NCI-H187 treated with DMSO at 0.1 percent for 48 hours (cell line): ENCODE data around the gene EGR4.
"Not testable (repeated sequence)": the region's sequence is repeated elsewhere in the genome, so short reads cannot be mapped to it uniquely, and the experiment has no call there.

Source experiments
- DNase-seq: peaks from one replicate; lab custom pipeline; 2025; lab: John Stamatoyannopoulos, UW

Gene EGR4

DNA sequence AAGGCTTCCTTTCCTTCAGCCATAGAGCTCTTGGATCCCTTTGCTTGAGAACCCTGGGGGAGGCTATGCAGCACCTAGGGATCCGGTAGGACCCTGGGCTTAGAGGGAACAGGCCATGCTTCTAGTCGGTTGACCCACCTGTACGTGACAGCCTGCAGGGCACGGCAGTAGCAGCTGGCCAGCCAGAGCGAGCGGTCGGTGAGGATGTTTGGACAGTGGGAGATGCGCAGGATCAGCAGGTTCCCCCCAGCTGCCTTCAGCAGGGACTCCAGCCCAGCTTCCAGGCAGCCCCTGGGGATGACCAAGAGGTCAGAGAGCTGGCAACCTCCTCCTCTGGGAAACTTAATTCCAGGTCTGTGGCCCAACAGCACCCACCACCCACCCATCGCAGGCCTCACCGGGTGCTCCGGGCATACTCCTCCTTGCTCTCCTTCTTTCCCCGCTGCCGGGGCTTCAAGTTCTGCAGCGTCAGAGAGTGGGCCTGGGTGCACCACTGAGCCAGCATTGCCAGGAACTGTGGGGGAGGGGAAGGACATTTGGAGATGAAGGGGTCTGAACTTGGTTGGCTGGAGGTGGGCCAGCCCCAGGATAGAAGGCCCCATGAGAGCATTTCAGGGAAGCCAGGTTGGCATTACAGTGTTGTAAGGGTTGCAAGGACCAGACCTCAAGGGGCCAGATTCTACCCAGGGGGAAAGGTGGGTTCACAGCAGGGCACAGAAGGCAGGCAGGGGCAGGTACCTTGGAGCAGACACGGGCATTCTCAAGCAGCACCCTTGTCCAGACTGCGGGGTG lies 29.6 kb downstream of the EGR4 start:
- DNase-seq = no peak

DNA sequence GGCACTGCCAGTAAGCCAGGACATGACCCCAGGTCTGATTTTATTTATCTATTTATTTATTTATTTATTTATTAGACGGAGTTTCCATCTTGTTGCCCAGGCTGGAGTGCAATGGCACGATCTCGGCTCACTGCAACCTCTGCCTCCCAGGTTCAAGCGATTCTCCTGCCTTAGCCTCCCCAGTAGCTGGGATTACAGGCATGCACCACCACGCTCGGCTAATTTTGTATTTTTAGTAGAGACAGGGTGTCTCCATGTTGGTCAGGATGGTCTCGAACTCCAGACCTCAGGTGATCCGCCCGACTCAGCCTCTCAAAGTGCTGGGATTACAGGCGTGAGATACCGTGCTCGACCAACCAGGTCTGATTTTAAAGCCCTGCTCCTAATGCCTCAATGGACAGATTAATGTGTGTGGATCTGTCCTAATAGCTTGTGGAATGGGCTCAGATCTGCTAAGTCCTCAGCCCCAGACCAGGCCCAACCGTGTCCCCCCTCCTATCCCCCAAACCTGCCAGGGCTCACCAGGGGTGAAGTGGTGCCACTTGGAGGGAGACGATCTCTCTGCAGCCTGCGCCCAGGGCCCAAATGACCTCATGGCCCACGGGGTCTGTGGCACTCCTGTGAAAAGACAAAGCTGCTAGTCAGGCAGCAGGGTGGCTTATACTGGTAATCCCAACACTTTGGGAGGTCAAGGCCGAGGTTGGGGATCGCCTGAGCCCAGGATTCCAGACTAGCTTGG lies 30.5 kb downstream of the EGR4 start:
- not testable (repeated sequence) for DNase-seq

DNA sequence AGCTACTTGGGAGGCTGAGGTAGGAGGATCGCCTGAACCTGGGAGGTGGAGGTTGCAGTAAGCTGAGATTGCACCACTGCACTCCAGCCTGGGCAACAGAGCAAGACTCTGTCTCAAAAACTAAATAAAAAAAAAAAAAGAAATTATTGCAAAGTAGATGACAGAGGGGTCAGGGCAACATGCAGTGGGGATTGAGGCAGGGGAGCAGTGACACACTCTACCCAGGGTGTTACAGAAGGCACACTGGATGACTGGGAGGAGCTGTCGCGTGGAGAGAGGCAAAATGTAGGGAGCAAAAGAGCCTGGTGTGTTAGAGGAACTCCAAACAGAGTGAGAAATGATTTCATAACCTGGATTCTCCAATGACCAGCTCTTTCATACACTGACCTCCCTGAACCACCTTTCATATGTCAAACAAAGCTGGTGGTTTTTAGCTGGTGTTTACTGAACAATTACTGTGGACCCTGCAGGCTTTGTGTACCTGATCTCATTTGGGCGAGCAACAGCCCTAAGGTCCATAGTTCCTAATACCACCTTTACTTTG lies 31.2 kb downstream of the EGR4 start:
- DNase-seq = no peak

DNA sequence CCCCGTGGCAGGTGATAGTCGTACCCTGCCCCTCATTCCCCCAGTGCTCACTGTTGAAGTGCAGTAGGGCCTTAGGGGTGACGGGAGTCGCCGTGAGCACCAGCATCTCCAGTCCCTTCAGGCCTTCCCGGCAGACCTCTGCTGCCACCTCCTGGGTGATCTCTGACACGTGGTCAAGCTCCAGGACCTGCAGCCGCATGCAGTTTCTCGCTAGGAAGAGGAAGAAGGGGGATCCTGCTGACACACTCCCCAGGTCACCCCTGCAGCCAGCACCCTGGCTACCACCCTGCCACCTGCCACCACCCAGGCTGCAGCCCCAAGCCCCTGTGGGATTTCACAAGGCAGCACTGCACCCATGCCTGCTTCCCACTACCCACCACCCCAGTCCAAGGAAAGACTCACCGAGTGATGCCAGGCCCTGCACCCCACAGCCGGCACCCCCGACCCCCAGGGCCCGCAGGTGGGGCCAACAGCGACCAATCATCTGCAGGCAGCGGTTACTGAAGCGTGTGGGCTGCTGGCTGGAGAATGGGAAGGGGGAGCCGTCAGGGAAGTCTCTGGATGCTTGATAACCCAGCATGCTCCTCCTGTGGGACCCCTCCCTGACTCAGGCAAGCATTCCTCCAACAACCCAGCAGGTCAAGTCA lies 32.9 kb downstream of the EGR4 start:
- no peak for DNase-seq

DNA sequence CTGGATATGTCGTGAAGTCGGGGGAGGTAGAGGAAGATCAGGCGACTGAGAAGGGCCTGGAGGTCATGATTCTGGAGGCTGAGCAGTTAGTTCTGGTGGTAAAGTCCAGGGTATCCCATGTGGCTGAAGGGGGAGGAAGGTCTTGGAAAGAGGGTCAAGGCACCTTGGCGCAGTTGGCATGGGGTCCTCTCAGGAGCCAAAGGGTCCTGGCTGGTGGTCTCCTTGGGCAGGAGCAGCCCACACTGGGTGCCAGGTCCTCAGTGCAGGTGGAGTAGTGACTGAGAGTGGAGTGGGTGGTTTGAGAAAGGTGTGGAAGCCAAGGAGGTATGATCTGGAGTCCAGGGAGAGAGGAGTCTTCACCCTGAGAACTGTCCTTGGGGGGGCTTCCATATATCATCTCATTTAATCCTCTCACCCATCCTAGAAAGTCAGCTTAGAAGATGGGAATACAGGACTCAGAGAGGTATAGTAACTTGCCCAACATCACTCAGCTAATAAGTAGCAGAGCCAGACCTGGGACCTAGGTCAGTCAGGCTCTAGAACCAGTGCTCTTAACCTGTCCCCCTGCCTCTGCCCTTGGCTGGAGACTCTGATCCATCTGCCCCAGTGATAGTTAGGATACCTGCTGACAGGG lies 33.5 kb downstream of the EGR4 start:
- DNase-seq = no peak

DNA sequence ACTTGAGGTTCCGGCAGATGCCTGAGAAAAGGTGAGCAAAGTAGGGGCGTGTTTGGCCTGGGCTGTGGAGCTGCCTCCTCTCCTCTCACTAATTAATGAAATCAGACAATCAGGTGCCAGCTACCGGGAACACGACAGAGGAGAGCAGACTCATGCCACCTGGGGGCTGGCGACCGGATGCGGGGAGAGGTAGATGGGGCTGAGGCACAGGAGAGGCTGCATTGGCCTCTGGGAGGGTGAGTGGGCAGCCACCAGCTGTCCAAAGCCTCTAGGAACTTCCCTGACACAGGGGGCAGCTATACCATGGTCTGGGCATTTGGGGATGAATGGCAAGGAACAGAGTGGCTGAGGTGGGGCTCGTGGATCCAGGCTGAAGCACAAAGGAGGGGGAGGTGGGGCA lies 34.1 kb downstream of the EGR4 start:
- DNase-seq = no peak

DNA sequence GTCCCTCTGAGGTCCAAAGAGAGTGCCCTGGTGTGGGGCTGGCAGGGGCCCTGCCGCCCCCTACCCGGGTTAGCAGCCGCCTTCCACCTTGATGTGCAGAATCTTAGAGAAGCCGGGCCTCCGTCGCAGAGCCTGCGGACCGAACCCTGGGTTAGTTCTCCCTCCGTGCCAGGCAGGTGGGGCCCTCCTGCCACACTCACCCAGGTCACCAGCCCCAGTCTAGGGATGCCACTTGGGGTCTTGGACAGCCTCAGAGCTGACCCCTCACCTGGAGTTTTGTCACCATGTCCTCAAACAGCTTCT lies 34.5 kb downstream of the EGR4 start:
- DNase-seq = no peak

DNA sequence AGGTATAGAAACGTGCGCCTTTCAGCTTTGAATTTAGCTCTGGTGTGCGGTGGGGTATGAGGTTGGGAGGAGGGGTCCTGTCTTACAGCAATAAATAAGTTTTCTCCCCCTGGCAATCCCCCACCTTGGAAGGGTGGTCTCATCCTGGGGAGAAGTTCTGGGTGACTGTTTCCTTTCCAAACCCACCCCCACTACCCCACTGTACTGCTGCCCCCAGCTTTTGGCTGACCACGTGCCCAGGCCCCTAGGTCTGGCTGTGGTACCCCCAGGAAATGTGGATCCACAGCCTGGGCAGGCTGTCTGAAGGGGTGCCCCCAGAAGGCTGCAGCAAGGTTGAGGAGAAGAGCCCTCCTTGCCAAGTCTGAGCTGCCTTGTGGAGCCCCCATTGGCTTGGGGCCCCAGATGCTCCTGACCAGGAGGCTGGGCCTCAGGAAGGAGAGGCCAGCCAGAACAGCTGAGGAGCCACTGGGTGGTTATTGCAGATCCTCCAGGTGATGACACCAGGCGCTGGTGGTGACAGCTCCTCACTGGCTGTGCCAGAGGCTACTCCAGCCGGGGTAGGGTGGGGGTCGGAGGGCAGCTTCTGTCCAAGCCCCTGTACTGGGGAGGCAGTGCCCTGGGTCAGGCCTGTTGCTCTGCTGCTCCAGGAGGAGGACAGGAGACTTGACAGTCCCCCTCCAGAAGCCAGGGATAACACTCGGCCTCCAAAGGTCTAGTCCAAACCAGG lies 35.0 kb downstream of the EGR4 start:
- no peak for DNase-seq

DNA sequence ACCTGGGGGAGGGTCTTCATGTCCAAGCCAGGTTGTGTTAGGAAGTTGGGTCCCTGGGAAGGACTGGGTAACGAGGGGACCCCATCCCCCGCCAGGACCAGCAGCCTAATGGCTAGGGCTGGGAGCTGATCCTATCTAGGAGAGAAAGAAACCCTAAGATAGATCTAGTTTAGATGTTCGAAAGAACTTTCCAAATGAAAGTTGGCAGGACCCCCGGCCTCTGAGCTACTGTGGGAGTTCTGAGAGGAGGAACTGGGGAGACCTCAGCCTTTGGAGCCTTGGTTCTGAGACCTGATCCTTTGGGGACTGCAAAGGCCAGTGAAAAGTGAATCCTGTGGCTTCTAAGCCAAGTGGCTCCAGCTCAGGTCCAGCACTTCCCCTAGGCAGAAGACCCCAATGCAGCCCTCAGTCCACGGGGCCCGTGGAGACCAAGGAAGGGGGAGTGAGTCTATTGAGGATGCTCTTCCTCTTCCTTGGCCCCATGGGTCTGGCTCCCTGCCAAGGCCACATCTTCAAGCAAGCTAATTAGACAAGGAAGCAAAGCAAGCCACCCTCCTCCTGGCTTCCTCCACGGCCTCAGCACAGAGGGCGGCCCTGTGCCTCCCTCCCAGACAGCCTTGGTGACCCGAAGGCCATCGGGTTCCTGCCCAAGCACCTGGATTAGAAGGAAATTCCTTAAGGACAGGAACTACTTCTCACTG lies 35.8 kb downstream of the EGR4 start:
- DNase-seq = no peak

DNA sequence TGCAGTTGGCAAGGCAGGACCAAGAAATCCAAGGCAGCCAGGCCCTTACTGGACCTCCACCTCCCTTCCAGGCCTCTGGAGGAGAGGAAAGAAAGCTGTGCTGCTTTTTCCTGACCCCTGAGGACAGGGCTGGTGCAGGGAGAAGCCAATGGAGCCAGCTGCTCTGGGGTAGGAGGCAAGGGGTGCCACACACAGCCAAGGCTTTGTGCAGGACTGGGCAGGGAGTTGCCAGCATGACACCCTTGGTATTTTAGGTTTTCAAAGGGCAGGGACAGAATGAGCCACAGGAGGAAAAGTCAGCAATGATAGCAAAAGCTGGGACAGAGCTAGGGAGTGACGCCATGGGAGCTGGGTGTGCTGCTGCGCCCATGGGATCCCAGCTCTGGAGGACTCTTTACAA lies 36.3 kb downstream of the EGR4 start:
- no peak for DNase-seq

DNA sequence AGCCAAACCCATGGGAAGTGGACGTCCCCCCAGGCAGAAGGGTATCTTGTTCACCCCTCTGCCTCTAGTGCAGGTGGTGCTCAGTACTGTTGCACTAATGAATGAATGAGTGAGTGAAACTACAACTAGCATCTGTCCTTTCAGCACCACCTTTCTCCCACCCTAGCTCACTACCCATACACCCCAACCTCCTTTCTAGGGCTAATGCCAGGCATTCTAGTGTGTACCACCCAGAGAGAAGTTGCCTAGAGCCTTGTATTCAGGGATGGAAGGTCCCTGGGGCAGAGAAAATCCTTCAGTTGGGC lies 36.8 kb downstream of the EGR4 start:
- no peak for DNase-seq

DNA sequence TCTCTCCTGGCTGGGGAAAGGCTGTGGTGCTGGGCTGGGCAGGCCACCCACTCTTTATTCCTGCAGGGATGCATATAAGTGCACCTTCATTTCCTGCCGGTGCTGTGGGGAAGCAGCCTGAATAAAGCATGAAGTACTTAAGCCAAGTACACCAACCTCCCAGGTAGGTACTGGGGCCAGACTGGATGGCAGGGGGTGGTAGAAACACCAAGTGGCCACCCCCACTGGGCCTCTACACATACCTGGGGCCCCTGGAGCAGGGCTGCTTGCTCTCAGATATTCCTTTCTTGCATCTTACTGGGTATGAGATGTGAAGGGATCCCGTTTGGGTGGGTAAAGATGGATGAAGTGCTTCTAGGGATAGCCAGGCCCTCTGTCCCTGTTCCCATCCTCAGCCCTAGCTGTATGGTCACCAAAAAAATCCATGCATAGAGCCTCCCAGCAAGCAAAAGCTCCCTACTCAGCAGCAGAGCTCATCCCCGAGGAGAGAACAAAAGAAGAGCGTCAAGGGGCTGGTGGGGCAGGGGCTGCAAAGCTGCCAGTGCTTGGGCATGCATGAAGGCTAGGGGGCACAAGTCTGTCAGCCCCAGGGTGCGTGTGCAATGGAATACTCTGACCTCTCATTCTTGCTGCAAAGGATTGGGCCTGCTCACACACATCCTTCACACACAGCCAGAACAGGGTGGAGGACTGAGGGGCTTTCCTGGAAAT lies 37.3 kb downstream of the EGR4 start:
- DNase-seq = no peak

DNA sequence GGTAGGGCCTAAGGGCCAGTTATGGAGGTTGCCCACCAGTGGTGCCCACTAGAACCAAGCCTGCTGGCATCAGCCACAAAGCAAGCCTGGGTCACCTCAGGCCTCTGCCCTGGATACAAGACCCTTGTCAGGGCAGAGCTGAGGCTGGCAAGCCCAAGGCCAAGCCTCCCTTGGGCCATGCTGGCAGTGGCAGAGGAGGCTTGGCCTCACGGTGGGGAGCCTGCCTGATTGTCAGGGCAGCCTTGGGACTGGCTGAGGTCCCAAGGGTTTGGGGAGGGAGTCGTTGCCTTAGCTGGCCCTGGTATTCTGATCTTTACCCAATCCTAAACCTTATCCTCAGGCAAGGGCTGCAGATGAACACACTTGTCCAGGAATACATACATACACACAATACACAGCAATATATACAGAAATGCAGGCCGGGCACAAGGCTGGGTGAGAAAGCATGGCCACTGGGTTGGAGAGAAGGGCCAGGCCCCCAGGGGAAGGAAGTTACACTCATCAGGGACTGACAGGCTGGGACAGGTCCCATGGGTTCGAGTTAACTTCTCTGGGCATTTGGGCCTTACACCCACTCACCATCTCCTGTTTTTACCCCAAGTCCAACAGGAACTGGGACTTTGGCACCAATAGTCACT lies 38.2 kb downstream of the EGR4 start:
- no peak for DNase-seq

DNA sequence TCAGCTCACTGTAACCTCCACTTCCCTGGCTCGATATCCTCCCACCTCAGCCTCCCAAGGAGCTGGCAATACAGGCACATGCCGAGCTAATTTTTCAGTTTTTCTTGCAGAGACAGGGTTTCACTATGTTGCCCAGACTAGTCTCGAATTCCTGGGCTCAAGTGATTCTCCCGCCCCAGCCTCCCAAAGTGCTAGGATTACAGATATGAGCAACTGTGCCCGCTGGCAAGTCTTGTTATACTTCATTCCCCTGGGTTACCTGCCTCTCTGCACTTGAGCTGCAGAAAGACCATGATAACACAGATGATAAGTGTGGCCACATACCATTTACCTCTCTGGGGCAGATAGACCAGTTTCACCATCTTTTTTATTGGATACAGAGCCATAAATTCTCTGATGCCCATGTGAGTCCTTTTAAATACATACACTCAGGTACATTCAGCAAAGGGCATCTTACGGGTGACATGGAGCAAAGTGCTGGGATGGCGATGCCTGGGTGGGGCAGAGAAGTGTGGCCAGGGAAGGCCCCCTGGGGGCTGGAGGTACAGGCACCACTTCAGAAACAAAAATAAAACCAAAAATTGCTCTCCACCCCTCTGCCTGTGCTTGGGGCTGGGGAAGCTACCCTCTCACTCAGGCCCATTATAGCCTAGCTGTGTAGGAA lies 38.9 kb downstream of the EGR4 start:
- DNase-seq = no peak

DNA sequence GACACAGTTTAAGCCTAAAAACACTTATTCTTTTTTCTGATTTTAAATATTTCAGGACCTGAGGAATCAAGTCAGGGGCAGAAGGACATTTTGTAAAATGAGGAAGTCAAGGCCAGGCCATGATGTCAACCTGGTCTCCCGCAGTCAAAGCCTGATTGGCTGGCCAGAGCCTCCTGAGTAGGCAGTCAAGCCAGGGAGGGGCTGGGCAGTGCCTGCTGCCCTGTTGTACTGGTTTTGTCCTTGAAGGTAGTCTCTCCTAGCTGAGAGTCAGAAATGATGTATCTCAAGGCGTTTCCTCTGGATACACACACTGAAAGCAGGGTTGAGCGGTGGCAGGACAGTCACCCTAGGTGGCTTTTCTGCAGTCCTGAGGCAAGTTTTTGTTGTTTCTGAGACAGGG lies 39.4 kb downstream of the EGR4 start:
- DNase-seq = no peak

DNA sequence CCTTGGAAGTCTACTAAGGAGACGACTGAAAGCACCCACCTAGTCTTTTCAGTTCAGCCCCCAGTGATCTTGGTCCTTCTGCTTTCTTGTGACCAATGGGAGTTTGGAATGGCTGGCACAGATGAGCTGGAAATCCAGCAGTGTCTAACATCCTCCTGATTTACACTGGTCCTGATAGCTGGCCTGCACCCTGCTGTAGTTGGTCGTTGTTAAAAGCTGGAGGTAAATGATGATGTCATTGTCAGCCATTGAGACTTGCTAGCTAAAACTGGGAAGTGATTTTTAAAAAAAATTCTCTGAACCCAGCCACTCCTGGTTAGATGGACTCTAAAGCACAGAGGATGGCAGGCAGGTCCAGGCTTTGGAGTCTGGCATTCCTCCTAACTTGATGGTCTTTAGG lies 39.9 kb downstream of the EGR4 start:
- DNase-seq = no peak

DNA sequence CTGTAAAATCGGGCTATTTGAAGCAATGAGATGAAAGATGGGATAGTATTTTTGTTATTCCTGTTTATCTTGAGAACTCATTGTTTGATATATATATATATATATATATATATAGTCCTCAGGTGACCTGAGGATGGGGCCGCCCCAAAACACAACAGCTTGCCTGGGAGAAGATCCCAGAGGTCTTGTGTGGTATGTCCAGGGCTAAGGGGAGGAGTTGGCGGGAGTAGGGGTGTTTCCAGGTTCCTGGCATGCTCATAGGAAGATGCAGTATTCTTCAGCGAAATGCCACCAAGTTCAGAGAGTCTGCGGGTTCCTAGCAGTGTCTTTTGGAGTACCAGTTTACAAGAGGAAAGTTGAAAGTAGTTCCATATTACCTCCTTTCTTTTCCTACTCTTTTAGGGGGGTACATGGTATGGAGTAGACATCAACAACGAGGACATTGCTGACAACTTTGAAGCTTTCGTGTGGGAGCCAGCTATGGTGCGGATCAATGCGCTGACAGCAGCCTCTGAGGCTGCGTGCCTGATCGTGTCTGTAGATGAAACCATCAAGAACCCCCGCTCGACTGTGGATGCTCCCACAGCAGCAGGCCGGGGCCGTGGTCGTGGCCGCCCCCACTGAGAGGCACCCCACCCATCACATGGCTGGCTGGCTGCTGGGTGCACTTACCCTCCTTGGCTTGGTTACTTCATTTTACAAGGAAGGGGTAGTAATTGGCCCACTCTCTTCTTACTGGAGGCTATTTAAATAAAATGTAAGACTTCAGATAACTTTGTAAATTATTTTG lies 40.9 kb downstream of the EGR4 start:
- no peak for DNase-seq

DNA sequence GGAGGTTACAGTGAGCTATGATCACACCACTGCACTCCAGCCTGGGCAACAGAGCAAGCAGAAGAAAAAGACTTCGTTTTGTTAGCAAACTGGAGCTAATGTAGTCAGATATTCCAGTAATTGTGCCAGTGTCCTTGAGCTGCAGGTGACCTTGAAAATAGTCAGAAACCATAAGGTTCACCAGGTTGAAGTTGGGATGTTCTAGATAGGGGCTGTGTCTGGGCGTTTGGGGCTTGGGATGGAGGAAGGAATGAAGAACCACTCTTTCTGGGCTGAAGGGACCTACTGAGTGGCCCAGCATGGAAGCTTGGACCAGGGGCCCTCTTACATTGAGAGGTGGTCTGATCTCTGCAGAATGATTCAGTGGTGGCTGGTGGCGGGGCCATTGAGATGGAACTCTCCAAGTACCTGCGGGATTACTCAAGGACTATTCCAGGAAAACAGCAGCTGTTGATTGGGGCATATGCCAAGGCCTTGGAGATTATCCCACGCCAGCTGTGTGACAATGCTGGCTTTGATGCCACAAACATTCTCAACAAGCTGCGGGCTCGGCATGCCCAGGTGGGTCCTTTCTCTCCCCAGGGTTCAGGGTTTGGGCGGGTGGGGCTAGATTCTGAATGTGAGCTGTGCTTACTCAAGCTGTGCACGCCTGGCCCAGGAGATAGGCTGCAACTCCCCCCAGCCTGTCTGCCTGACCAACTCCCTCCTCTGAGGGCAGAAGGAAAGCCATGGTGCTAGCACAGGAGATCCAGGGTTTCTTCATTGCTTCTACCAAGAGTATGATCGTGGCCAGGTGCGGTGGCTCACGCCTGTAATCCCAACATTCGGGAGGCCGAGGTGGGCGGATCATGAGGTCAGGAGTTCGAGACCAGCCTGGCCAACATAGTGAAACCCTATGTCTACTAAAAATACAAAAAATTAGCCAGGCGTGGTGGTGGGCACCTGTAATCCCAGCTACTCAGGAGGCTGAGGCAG lies 42.2 kb downstream of the EGR4 start:
- DNase-seq = no peak
